ENCODE results near the gene KIAA1217.

Gene KIAA1217

DNA sequence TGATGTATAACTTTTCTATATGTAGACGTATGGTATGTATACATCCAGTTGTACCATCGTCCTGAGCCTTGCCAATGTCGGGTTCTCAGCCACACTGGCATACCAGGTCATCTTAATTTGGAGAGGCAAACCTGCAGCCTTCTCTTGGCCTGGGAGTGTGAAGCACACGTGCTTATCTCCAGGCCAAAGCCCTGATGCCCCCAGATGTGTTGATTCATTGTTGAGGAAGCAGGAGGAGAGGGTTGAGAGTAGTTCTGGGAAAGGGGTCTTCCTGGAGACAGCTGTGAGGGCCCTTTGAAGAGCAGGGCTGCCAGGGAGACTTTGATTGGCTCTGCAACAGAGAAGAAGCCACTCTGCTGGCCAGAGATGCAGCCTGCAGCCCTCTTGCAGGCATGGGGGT, 359.1 kb downstream of the KIAA1217 start:
- DNase-seq, result no peak

DNA sequence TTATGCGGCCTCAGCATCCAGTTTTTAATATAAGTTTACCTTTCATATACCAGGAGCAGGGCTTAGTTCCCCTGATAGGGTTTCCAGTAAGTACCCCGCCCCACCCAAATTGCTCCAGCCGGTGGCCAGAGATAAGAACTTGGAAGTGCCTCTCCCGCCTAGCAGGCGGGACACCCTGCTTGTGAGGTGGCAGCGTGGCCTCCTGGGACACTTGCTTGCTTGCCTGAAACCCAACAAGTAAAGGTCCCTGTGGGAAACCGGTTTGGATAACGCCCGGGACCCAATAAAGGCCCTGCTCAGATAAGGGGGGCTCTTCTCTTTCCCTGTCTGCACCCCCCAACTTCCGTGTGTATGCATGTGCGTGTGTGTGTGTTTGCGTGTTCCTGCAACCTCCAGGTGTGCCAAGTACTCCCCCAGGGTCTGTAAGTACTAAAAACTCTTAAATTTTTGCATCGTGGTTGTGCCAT, 360.4 kb downstream of the KIAA1217 start:
- no peak for DNase-seq

DNA sequence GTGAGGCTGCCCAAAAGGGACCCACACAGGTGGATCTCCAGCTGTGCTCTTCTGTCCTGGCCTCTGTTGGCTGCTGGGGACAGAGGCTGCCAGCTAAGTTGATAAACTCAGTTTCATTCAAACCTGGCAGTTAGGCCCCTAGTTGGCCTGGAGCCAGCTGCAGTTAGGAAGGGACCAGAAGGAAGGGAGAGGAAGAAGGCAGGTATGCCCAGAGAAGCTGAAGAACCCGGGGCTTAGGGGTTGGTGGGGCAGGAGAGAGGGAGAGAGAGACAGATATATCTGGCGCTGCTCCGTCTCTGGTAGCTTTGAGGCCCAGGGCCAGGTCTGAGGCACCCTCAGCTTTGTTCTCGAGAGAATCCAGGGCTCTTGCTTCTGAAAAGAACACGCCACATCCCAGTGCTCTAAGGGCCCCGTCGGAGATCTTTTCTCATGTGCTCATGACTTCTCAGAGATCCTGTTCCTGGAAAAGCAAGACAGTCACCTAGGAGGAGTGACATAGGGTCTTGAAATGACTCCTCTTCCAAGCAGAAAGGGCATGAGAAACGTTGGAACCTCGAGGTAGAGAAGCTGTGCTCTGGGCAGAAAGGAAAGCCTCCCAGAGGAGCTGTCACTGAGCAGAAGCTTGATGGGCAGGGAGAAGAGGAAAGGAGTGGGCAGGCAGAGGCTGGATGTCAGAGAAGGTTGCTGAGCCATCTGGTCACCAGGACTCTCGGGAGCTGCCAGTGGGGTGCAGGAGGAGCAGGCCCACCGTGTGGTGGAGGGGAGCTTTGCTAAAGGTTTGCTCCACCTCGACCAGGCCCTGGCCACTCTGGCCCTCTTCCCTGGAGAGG, 361.1 kb downstream of the KIAA1217 start:
- no peak for DNase-seq

DNA sequence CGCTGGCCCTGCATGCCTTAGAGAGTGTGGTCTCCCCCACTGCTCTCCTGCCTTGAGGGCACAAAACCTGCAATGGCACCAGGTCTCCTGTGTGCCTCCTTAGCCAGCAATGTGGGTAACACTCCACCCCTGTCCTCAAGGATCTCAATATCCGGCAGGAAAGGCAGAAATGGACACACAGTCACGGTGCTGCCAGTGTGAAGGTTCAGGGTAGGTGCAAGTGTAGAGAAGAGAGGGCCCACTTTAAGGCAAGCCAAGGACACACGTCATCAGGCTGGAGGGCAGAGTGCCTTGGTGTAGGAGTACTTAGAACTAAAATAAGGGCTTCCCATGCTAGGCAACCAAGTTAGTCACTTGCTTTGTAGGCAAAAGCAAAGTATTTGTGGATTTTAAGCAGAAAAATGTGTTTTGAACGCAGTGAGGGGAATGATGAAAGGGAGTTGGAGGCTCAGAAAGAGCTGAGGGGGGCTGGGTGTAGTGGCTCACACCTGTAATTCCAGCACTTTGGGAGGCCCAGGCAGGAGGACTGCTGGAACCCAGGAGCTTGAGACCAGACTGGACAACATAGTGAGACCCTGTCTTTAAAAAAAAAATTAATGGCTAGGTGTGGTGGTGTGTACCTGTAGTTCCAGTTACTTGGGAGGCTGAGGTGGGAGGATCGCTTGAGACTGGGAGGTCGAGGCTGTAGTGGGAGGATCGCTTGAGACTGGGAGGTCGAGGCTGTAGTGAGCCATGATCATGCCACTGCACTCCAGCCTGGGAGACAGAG, 361.9 kb downstream of the KIAA1217 start:
- DNase-seq, result no peak

DNA sequence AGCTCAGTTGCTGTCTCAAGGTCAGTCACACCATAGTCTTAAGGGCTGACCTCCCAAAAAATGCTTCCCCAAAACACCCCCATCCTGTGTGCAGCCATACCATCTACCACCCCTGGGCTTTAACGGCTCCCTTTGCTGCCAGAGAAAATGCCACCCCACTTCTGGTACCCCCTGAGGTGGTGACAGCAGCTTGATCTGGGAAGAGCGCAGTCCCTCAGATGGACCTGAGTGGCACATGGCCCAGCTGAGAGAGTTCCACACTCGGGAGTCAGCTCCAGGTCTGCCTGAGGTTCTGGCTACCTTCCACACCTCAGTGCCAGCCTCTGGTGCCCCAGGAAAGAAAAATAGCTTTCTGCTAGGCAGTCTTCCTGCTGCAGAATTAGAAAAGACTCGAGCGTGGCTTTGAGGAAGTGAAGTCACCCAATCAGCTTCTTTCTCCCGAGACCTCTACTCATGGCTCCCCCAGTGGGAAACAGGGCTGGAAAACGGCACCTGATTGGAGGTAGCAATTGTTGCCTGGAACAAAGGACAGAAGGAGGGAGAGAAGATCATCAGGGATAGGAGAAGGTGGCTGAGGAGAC, 363.0 kb downstream of the KIAA1217 start:
- DNase-seq, result no peak

DNA sequence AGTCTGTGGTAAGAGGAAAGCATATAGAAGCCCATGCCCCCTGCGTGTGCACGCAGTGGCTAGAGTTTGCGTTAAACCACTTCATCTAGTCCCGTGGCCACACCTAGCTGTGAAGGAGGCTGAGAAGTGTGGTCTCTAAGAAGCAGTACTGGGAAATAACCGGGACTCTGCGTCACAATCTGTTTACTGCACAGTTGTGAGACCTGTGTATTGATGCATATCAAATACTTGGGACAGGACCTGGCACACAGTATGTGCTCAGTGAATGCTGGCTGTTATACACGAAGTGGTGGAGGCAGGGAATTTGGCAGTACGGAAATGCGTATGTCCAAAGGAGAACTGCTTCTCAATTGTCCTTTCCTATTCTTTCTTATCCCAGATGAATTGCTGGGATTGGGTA, 365.2 kb downstream of the KIAA1217 start:
- no peak for DNase-seq

DNA sequence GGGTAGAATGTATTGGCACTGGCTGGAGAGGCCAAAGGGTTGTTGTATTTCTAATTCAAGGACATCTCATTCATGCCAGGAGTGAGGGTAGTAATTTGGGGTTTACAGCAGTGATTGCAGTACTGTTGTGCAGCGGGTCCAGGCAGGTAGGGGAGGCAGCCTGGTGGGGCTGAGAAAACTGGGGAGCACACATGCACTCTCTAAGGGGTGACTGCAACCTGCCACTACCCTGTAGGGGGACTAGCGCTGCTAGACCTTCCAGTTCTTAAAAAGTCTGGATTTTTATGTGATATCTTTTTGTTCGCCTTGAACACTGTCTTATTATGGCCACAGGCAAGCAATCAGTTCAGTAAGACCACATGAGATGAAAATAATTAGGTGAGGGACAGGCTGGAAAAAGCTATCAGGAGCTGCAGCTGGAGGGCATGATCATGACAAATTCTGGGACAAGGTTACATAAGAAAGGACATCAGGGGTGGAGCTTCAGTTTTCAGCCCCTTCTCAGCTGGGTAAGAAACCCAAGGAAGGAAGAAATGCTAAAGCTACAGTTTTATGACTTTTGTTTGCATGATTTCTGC, 365.7 kb downstream of the KIAA1217 start:
- no peak for DNase-seq

DNA sequence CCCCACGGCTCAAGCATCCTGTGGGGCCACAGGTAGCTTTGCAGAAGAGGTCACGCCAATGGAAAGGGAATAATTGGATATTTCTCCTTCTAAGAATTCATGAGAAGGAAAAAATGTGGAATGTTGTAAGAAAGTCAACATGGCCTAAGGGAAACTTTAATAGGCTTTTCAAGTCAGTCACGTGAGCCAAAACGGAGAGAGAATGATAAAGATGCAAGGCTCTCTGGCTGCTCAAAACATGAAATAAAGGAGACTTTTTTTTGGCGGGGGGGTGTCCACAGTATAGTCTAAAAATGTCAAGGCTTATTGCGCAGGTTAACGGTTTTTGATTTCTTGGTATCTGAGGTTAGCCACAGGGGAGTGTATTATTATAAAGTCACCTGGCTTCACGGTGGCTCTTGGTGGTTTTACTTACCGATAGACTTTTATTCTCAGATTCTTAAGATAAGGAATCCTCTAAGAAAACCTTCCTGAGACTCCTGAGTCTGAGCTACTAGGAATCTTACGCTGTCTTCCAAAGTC, 366.6 kb downstream of the KIAA1217 start:
- no peak for DNase-seq

DNA sequence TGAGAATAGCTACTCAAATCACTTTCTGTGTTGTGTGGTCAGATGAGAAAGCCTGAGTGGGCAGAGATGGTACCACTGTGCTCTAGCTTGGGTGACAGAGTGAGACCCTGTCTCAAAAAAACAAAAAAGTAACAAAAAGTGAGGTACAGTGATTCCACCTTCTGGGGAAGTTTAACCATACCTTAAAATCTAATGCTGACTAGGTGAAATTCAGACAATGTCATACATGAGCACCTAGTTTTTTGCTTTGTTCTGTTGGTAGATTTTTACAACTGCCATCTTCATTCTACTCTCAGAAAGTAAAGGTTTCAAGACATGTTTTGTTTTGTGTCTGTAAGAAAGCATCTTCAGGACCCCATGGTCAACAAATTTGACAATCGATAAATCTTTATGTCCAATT, 370.5 kb downstream of the KIAA1217 start:
- DNase-seq, result no peak

DNA sequence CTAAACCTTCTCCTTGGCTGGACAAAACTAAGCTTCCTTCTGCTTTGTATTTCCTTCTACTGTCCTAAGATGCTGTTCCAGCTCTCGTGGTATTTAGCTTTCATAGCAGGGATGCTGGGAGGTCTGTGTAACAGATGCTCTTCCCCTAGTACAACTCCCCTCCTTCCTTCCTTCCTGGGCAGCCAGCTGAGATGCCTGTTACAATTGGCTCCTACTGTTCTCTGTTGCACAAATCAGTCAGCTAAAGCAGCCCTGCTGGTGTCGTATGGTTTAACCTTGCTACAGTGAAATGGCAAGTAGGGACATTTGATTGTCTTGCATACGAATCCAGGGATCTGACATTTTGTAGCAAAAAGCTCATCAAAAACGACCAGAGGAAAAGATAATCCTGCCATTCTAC, 371.0 kb downstream of the KIAA1217 start:
- no peak for DNase-seq

DNA sequence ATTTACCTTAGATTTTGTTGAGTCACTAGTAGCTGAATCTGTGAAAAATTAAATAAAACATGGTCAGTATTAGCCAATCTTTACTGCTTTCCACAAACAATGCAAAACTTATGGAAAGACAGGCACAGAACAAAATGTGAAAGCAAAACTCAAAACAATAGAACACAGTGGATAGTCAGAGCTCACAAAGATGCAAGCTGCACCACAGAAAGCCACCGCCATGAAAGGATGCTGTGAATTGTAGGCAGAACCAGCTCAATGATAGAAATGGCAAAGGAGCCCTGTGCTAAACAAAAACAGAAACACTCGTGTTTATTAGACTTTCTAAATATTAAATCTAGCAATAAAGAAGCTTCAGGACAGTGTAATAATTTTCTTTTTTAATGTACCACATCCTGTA, 380.3 kb downstream of the KIAA1217 start:
- DNase-seq, result no peak

DNA sequence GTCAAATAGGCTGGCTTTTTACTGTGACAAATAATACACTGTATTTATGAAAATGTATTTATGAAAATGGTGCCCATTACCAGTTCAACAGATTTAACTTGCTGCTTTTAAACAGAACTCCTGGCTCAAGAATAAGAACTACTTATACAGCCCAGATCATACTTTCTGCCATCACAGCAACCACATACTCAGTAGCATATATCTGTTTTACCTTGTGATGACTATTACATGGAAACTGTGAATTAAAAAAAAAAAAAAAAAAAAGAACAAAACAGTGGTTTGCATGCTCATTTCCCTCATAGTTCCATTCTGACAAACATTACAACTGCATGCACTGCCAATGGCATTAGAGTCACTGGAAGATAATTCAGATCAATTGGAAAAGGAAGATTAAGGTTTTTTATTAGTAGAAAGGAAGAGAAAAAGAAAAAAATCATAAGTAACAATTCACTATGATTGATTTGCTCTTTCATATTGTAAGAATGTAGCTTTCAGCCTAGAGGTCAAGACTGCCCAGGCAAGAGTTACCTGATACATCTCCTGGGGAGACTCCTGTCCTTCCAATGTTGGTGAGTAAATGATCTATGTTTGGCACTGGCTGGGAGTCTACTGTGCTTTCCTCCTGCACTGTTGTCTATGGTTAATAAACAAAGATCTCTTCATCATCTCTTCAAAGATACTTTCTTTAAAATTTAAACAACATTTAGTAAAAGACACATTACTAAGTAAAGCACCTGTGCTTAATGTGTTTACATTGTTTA, 381.9 kb downstream of the KIAA1217 start:
- no peak for DNase-seq

DNA sequence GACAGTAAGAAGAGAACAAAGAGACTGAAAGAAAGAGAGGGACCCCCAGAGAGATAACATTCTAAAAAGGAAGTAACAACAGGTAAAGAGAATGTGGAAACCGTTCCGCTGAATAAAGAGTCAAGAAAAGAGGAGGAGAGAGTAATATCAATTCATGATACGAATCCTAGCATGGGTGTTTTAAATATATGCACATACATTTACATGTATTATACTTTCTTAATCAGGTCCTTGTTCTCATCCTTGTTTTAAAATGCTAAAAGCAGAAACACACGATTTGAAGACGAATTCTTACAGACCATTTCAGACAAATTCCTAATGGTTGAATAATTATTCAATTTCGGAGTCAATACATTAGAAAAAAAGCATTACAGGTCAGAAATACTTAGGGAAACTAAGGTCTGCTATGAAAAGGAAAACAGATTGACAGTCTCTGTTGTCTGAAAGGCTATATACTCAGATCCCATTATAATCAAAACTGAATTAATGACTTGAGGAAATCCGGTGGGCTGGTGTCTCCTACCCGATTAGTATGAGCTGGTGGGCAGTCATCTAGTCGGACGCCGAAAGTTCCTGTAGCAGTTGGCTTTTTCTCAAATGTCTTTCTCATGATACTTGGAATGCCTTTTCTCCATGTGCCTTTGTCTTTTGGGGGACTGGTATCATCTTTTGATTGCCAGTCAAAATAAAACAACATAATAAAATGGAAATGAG, 387.4 kb downstream of the KIAA1217 start:
- DNase-seq, result no peak

DNA sequence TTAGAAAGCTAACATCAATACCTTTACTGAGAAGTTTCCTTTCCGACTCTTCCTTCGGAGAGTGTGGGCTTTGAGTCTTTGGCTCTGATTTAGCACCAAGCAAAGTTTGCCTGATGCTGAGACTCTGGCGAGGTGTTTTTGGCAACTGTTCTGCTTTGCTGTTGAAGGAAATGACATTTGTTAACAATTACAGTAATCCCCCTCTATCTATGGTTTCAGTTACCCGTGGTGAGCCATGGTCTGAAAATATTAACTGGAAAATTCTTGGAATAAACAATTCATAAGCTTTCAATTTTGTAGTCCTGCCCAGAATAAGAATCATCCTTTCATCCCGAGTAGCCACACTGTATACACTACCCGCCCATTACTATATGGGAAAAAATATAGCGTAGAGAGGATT, 388.5 kb downstream of the KIAA1217 start:
- no peak for DNase-seq

Measured in KG1 (cell line).